ENCODE data around the gene SH3RF2. TPM values are rescaled to one million over a fixed set of nuclear protein-coding genes. Genes with fewer than 3 reads are reported as not detected.

The SH3RF2 gene
- total and polyA plus RNA-seq, 4 donors: 1.0 to 10.5 (median 4.9) TPM

- no peak for DNase-seq (ENCODE audit: low spot score)
- Histone ChIP-seq H3K9me3 (ENCODE audit: control insufficient read depth in 4 of 4, low read length in 3 of 4) (no peaks in the 10 kb centered on the region), H3K27me3 (ENCODE audit: control insufficient read depth in 4 of 4, insufficient read depth in 4 of 4, low read length in 3 of 4) (no peaks in the 10 kb centered on the region), H3K9ac (ENCODE audit: low read depth in 1 of 2, low read length in 2 of 2) (no peak overlapping the region), H3K4me1 (ENCODE audit: control insufficient read depth in 4 of 4, insufficient read depth in 4 of 4, low read length in 3 of 4) (peaks cover 0 to 16% (median 6%) of the 10 kb centered on the region in 4 donors), H3K36me3 (ENCODE audit: control insufficient read depth in 4 of 4, insufficient read depth in 3 of 4, low read depth in 1 of 4, low read length in 3 of 4) (no peaks in the 10 kb centered on the region), H3K4me3 (ENCODE audit: low read depth in 1 of 3, low read length in 3 of 3) (no peak overlapping the region), H3K27ac (ENCODE audit: low read depth in 1 of 2, low read length in 2 of 2) (no peak overlapping the region)
- no peak for TF ChIP-seq ZBTB33 (IDR thresholded peaks at IDR 0.05)
- TF ChIP-seq FOXA2 (IDR thresholded peaks at IDR 0.05): no peak
- no peak for TF ChIP-seq RXRA (IDR thresholded peaks at IDR 0.05)
- no peak for TF ChIP-seq REST (IDR thresholded peaks at IDR 0.05)
- TF ChIP-seq TAF1 (conservative IDR thresholded peaks at IDR 0.05): no peak
- no peak for TF ChIP-seq MAX (IDR thresholded peaks at IDR 0.05)
- TF ChIP-seq HNF4G (IDR thresholded peaks at IDR 0.05): no peak
- no peak for TF ChIP-seq HNF4A (conservative IDR thresholded peaks at IDR 0.05)
- TF ChIP-seq JUND (IDR thresholded peaks at IDR 0.05): no peak
- TF ChIP-seq GABPA (IDR thresholded peaks at IDR 0.05 in 1 of 2, conservative IDR thresholded peaks at IDR 0.05 in 1 of 2): no peak
- 94% methylated on average over 4 of the region's 4 CpGs for WGBS
Observed at GRCh38 chr5:146043722-146044121, 107.3 kb downstream of the SH3RF2 start.

GRCh38 chr5:146047396-146047795 is 111.0 kb downstream of the SH3RF2 start:
- H3K27me3 ChIP-seq (ENCODE audit: control insufficient read depth in 4 of 4, insufficient read depth in 4 of 4, low read length in 3 of 4): no peaks in the 10 kb centered on the region
- H3K4me3 ChIP-seq (ENCODE audit: low read depth in 1 of 3, low read length in 3 of 3): no peak overlapping the region
- no peaks in the 10 kb centered on the region for H3K36me3 ChIP-seq (ENCODE audit: control insufficient read depth in 4 of 4, insufficient read depth in 3 of 4, low read depth in 1 of 4, low read length in 3 of 4)
- 50% methylated on average over 4 of the region's 4 CpGs for WGBS
- no peak overlapping the region for H3K9ac ChIP-seq (ENCODE audit: low read depth in 1 of 2, low read length in 2 of 2)
- TF ChIP-seq RXRA (IDR thresholded peaks at IDR 0.05) (no peak), FOXA1 (IDR thresholded peaks at IDR 0.05) (no peak), YY1 (IDR thresholded peaks at IDR 0.05) (no peak), HNF4G (IDR thresholded peaks at IDR 0.05) (no peak), ATF3 (IDR thresholded peaks at IDR 0.05) (no peak), EGR1 (IDR thresholded peaks at IDR 0.05; ENCODE audit: low read depth in 2 of 2) (no peak), ZBTB33 (IDR thresholded peaks at IDR 0.05) (no peak), GABPA (IDR thresholded peaks at IDR 0.05 in 1 of 2, conservative IDR thresholded peaks at IDR 0.05 in 1 of 2) (no peak), CTCF (IDR thresholded peaks at IDR 0.05; ENCODE audit: low read depth, low read length, missing input control) (no peak), NR2F2 (IDR thresholded peaks at IDR 0.05) (no peak), SP1 (IDR thresholded peaks at IDR 0.05) (no peak), JUND (IDR thresholded peaks at IDR 0.05) (no peak), RAD21 (IDR thresholded peaks at IDR 0.05) (no peak), REST (IDR thresholded peaks at IDR 0.05) (no peak), FOXA2 (IDR thresholded peaks at IDR 0.05) (no peak), MAX (IDR thresholded peaks at IDR 0.05) (no peak), TAF1 (conservative IDR thresholded peaks at IDR 0.05) (no peak)
- no peaks in the 10 kb centered on the region for H3K9me3 ChIP-seq (ENCODE audit: control insufficient read depth in 4 of 4, low read length in 3 of 4)
- no peak for DNase-seq (ENCODE audit: low spot score)
- peaks cover 0 to 17% (median 3%) of the 10 kb centered on the region in 4 donors for H3K4me1 ChIP-seq (ENCODE audit: control insufficient read depth in 4 of 4, insufficient read depth in 4 of 4, low read length in 3 of 4)
- H3K27ac ChIP-seq (ENCODE audit: low read depth in 1 of 2, low read length in 2 of 2): no peak overlapping the region

All from liver (tissue), 9 donors.